H1 (cell line): Measurements from ENCODE around the gene SLC26A11. TPM values are rescaled to one million over a fixed set of nuclear protein-coding genes. Genes with fewer than 3 reads are reported as not detected.
A peak's percentile ranks its signal among the peaks of the same experiment; 100 is the strongest.

ENCODE experiments used
- CTCF ChIA-PET: fragments of 300-600 bp; sonication (Branson Sonifier 250); formaldehyde crosslinking; loops from one replicate; lab custom pipeline; 2021; ENCODE audit not compliant: partially characterized antibody; lab: Charles Lee
- POLR2A ChIA-PET: fragments of 300-600 bp; sonication (Branson Sonifier 250); formaldehyde crosslinking; loops from one replicate; lab custom pipeline; 2021; ENCODE audit warnings: inconsistent platforms; ENCODE audit not compliant: partially characterized antibody; lab: Charles Lee
- DNase-seq, 2 experiments: peaks; one replicate each; pipeline versions ENCODE4 v3.0.0 to v3.0.0-alpha.2; 2010 to 2022; ENCODE audit warnings: low spot score in 2 of 2, low read depth in 1 of 2, mixed read lengths in 1 of 2
- FAIRE-seq: peaks from 2 replicates; lab custom pipeline; 2011; peaks lifted over from hg19 to GRCh38; lab: Jason Lieb, UNC
- H2AFZ ChIP-seq: 2 replicates; pipeline ENCODE4 v1.8.1; 2012; ENCODE audit warnings: low read length, inconsistent platforms
- H2AK5ac ChIP-seq: 2 replicates; pipeline ENCODE4 v1.6.1; 2013; ENCODE audit warnings: low read depth, low read length
- H2BK120ac ChIP-seq: replicated peaks from 2 replicates; pipeline ENCODE3; 2013; ENCODE audit warnings: low read depth, low read length, inconsistent platforms
- H2BK12ac ChIP-seq: 2 replicates; pipeline ENCODE4 v1.6.1; 2013; ENCODE audit warnings: low read depth, low read length
- H2BK15ac ChIP-seq: 2 replicates; pipeline ENCODE4 v1.6.1; 2013; ENCODE audit warnings: low read length
- H2BK20ac ChIP-seq: 2 replicates; pipeline ENCODE4 v1.6.1; 2013; ENCODE audit warnings: low read length
- H2BK5ac ChIP-seq: 2 replicates; pipeline ENCODE4 v1.6.1; 2013; ENCODE audit warnings: low read depth, low read length
- H3K14ac ChIP-seq: 2 replicates; pipeline ENCODE4 v1.6.1; 2013; ENCODE audit warnings: inconsistent platforms; ENCODE audit not compliant: insufficient read length
- H3K18ac ChIP-seq: 2 replicates; pipeline ENCODE4 v1.6.1; 2013; ENCODE audit warnings: low read length; ENCODE audit errors: extremely low read depth
- H3K23ac ChIP-seq: 2 replicates; pipeline ENCODE4 v1.6.1; 2013; ENCODE audit warnings: inconsistent platforms; ENCODE audit not compliant: insufficient read length
- H3K23me2 ChIP-seq: 2 replicates; pipeline ENCODE4 v1.6.1; 2013; ENCODE audit warnings: low read depth, low read length
- H3K27ac ChIP-seq: 2 replicates; pipeline ENCODE4 v1.6.1; 2011; ENCODE audit warnings: low read depth, low read length, inconsistent platforms
- H3K27me3 ChIP-seq, 4 experiments: replicated peaks in 1 of 4; 1 replicate in 1 of 4; 2 replicates in 3 of 4; pipeline versions ENCODE4 v1.6.1 to v1.8.1; 2011 to 2013; ENCODE audit warnings: low read length in 3 of 4, mild to moderate bottlenecking in 3 of 4, inconsistent platforms in 2 of 4, mixed read lengths in 2 of 4, moderate library complexity in 1 of 4; ENCODE audit not compliant: control insufficient read depth in 3 of 4, insufficient read depth in 3 of 4; ENCODE audit errors: extremely low read depth in 1 of 4
- H3K36me3 ChIP-seq, 4 experiments: 2 replicates each; pipeline versions ENCODE4 v1.6.1 to v1.8.1; 2011 to 2013; ENCODE audit warnings: mild to moderate bottlenecking in 4 of 4, low read length in 3 of 4, moderate library complexity in 2 of 4, control low read depth in 1 of 4, inconsistent platforms in 1 of 4; ENCODE audit not compliant: insufficient read depth in 4 of 4, control insufficient read depth in 2 of 4
- H3K4ac ChIP-seq: replicated peaks from 2 replicates; pipeline ENCODE3; 2013; ENCODE audit warnings: low read length, low read depth, mixed read lengths, inconsistent platforms; ENCODE audit not compliant: insufficient read length
- H3K4me1 ChIP-seq, 4 experiments: replicated peaks in 1 of 4; 1 replicate in 1 of 4; 2 replicates in 3 of 4; pipeline versions ENCODE4 v1.6.1 to v1.8.1; 2011 to 2013; ENCODE audit warnings: low read length in 3 of 4, inconsistent platforms in 2 of 4, mixed read lengths in 1 of 4; ENCODE audit not compliant: insufficient read depth in 4 of 4, control insufficient read depth in 3 of 4
- H3K4me2 ChIP-seq, 2 experiments: 2 replicates each; pipeline versions ENCODE4 v1.6.1 to v1.8.1; 2011 to 2013; ENCODE audit warnings: low read depth in 2 of 2, low read length in 2 of 2, control low read depth in 1 of 2, inconsistent platforms in 1 of 2, mild to moderate bottlenecking in 1 of 2; ENCODE audit not compliant: insufficient read depth in 1 of 2
- H3K4me3 ChIP-seq, 4 experiments: fragments of 200-600, 300-600 bp in 1 of 4; sonication (generic), shearing (Covaris generic), sonication (Bioruptor Twin) in 1 of 4; 2 replicates each; pipeline versions ENCODE4 v1.5.1 to v1.8.1; 2011 to 2016; ENCODE audit warnings: low read length in 4 of 4, low read depth in 3 of 4, control low read depth in 2 of 4, inconsistent platforms in 2 of 4, mild to moderate bottlenecking in 2 of 4, mixed read lengths in 1 of 4, moderate library complexity in 1 of 4; ENCODE audit not compliant: insufficient read depth in 2 of 4; ENCODE audit errors: extremely low read depth in 1 of 4
- H3K56ac ChIP-seq: replicated peaks from 2 replicates; pipeline ENCODE3; 2013; ENCODE audit warnings: low read depth, mild to moderate bottlenecking, mixed read lengths, low read length, inconsistent platforms; ENCODE audit not compliant: insufficient read length
- H3K79me1 ChIP-seq: 2 replicates; pipeline ENCODE4 v1.6.1; 2013; ENCODE audit warnings: low read depth, low read length, control low read depth
- H3K79me2 ChIP-seq, 2 experiments: 2 replicates each; pipeline versions ENCODE4 v1.6.1 to v1.8.1; 2012 to 2013; ENCODE audit warnings: low read length in 2 of 2, mild to moderate bottlenecking in 2 of 2, inconsistent platforms in 1 of 2; ENCODE audit not compliant: insufficient read depth in 2 of 2, control insufficient read depth in 1 of 2
- H3K9ac ChIP-seq, 4 experiments: replicated peaks in 1 of 4; 1 replicate in 1 of 4; 2 replicates in 3 of 4; pipeline versions ENCODE4 v1.6.1 to v1.8.1; 2011 to 2013; ENCODE audit warnings: low read depth in 3 of 4, low read length in 3 of 4, control low read depth in 2 of 4, mild to moderate bottlenecking in 2 of 4, moderate library complexity in 2 of 4, inconsistent platforms in 1 of 4; ENCODE audit errors: extremely low read depth in 1 of 4
- H3K9me3 ChIP-seq, 2 experiments: 2 replicates each; pipeline versions ENCODE4 v1.6.1 to v1.8.1; 2012 to 2013; ENCODE audit warnings: mild to moderate bottlenecking in 2 of 2, moderate library complexity in 2 of 2, control low read depth in 1 of 2, inconsistent platforms in 1 of 2, low read depth in 1 of 2, low read length in 1 of 2, mixed read lengths in 1 of 2; ENCODE audit not compliant: insufficient read depth in 2 of 2
- H4K20me1 ChIP-seq, 2 experiments: replicated peaks in 1 of 2; 2 replicates each; pipeline versions ENCODE3 to v1.8.1; 2011 to 2013; ENCODE audit warnings: inconsistent platforms in 2 of 2, low read length in 2 of 2, mild to moderate bottlenecking in 1 of 2; ENCODE audit not compliant: insufficient read depth in 2 of 2, control insufficient read depth in 1 of 2
- H4K5ac ChIP-seq: 2 replicates; pipeline ENCODE4 v1.6.1; 2013; ENCODE audit warnings: low read length, low read depth, mixed read lengths, inconsistent platforms; ENCODE audit not compliant: insufficient read length
- H4K8ac ChIP-seq: 2 replicates; pipeline ENCODE4 v1.8.0; 2013; ENCODE audit warnings: mild to moderate bottlenecking, moderate library complexity, low read length, inconsistent platforms; ENCODE audit not compliant: insufficient read depth; ENCODE audit errors: extremely low read depth
- H4K91ac ChIP-seq: replicated peaks from 2 replicates; pipeline ENCODE3; 2013; ENCODE audit warnings: low read length, mixed read lengths, inconsistent platforms; ENCODE audit not compliant: insufficient read length
- ATF3 ChIP-seq: IDR thresholded peaks from 2 replicates; pipeline ENCODE4 v1.6.1; 2011; ENCODE audit warnings: low read depth, mild to moderate bottlenecking, low read length; ENCODE audit not compliant: insufficient read depth
- BACH1 ChIP-seq: IDR thresholded peaks from 2 replicates; pipeline ENCODE4 v1.6.1; 2012; ENCODE audit warnings: low read length, improper control_type of control experiment
- CBX8 ChIP-seq: fragments of 300-800, 300-1000 bp; sonication (generic); IDR thresholded peaks from 2 replicates; pipeline ENCODE4 v1.7.1; 2016; ENCODE audit warnings: low read depth, low read length, borderline replicate concordance
- GTF2F1 ChIP-seq: IDR thresholded peaks from 2 replicates; pipeline ENCODE4 v1.6.1; 2012; ENCODE audit warnings: low read depth, low read length, improper control_type of control experiment, borderline replicate concordance
- SIRT6 ChIP-seq: IDR thresholded peaks from one replicate; pipeline ENCODE4 v1.7.1; 2012; ENCODE audit warnings: low read length, inconsistent platforms
- SP2 ChIP-seq: IDR thresholded peaks from 2 replicates; pipeline ENCODE4 v1.6.1; 2012; ENCODE audit warnings: mild to moderate bottlenecking, low read length, inconsistent platforms
- SUZ12 ChIP-seq: fragments of 200-600 bp; sonication (generic); IDR thresholded peaks from 2 replicates; pipeline ENCODE4 v1.6.1; 2012; ENCODE audit warnings: mild to moderate bottlenecking, inconsistent platforms, low read length, moderate library complexity, mixed read lengths
- TAF7 ChIP-seq: optimal IDR thresholded peaks from 2 replicates; pipeline ENCODE3; 2011; ENCODE audit warnings: low read depth, mild to moderate bottlenecking, inconsistent platforms, low read length, moderate library complexity, borderline replicate concordance
- TBP ChIP-seq: IDR thresholded peaks from 2 replicates; pipeline ENCODE4 v1.6.1; 2011; ENCODE audit warnings: low read depth, low read length, improper control_type of control experiment
- WGBS, 2 experiments: shearing (Covaris generic) in 1 of 2; methylation state at CpG; one replicate each; pipeline versions ENCODE4 v1.1.6 to v1.1.7; 2013 to 2015; ENCODE audit warnings: low lambda C conversion rate in 2 of 2, mixed read lengths in 2 of 2, inconsistent platforms in 1 of 2, low coverage in 1 of 2, missing lambda C conversion rate in 1 of 2; ENCODE audit not compliant: insufficient replicate concordance in 2 of 2, insufficient coverage in 1 of 2, insufficient read length in 1 of 2; ENCODE audit errors: extremely low coverage in 1 of 2, missing lambda C conversion rate in 1 of 2; 5-methylcytosine and 5-hydroxymethylcytosine counted together
- polyA plus RNA-seq, 7 experiments: library from polyadenylated mRNA; depleted of rRNA in 3 of 7; stranded (reverse) in 5 of 7; unstranded in 2 of 7; fragments of >200 nt in 5 of 7; fragments of 200-250 nt in 2 of 7; gene quantifications; 1 replicate in 5 of 7; 2 replicates in 1 of 7; 4 replicates in 1 of 7; pipeline versions ENCODE4 v1.2.1 to v1.2.3, GENCODE V29; 2011 to 2013; ENCODE audit warnings: missing spikeins in 2 of 7, mixed read lengths in 2 of 7
- total RNA-seq: library from RNA; stranded (reverse); fragmentation: NEBNext Ultra II Directional; extraction: Animal tissue kit (Norgen Biotek cat#: 25700); gene quantifications from 2 replicates; pipeline ENCODE4 v1.2.1, GENCODE V29; 2021

The SLC26A11 gene
- total and polyA plus RNA-seq, 2 of the 8 experiments (the other 6 are each of a cell fraction or from before 2014, with no cell fraction given): 15.5 to 25.9 TPM

DNA sequence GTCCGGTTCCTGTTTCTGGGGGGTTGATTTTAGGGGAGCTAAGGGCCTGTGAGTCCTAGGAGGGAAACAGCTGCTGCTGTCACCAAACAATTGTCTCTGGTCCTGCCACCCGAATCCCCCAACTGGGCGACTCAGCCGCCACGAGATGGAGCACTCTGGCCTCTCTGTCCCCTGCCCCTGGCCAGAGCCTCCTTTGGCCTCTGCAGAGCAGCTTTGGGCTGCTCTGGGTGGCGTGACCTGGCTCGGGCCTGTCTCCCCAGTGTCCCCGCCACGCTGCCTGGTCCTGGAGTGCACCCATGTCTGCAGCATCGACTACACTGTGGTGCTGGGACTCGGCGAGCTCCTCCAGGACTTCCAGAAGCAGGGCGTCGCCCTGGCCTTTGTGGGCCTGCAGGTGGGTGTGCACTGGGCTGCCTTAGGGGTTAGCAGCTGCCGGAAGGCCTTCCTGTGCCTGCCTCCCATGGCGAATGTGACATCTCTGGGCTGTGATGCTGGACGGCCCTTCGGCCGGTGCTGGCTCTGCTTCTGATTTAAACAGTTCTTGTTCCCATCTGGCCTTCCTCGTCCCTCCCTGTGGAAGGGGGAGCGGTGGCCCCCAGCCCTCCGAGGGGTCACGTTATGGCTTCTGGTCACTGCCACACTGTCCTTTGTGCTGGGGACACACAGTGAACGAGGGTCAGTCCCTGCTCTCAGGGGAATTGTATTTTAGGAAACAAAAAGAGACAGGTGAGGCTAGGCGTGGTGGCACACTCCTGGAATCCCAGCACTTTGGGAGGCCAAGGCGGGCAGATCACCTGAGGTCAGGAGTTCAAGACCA, 28.9 kb downstream of the SLC26A11 start:
- Histone ChIP-seq H4K20me1 (peaks cover 0 to 3% of the 10 kb centered on the region in 2 experiments), H3K79me1 (no peaks in the 10 kb centered on the region), H2BK12ac (no peak overlapping the region), H4K91ac (no peak overlapping the region), H3K4me3 (no peak overlapping the region), H3K23me2 (no peaks in the 10 kb centered on the region), H3K4me1 (peaks cover 0 to 5% (median 0%) of the 10 kb centered on the region in 4 experiments; a peak in 1 of 7 replicates), H3K56ac (no peak overlapping the region), H2AK5ac (no peak overlapping the region), H3K27me3 (no peaks in the 10 kb centered on the region), H2BK15ac (no peak overlapping the region), H2AFZ (no peak overlapping the region), H4K8ac (no peak overlapping the region), H3K4ac (no peak overlapping the region), H3K9ac (no peak overlapping the region), H3K14ac (no peak overlapping the region), H2BK5ac (peak overlapping the region; percentile 21), H2BK120ac (no peak overlapping the region), H3K18ac (no peak overlapping the region), H3K9me3 (no peaks in the 10 kb centered on the region; a peak in 1 of 4 replicates), H2BK20ac (no peak overlapping the region), H3K79me2 (no peaks in the 10 kb centered on the region), H3K27ac (no peak overlapping the region), H3K23ac (no peak overlapping the region), H3K36me3 (peaks cover 0 to 8% (median 2%) of the 10 kb centered on the region in 4 experiments; a peak in 3 of 8 replicates), H3K4me2 (no peak overlapping the region), H4K5ac (no peak overlapping the region)
- DNase-seq: no peak
- WGBS, 2 experiments: 90% methylated on average over 26 of the region's 26 CpGs; no CpG with 5 or more reads in 1 of the 2 experiments
- TF ChIP-seq TAF7: no peak
- no peak for TF ChIP-seq BACH1
- TF ChIP-seq TBP: no peak
- TF ChIP-seq SP2: no peak
- no peak for TF ChIP-seq CBX8
- no peak for TF ChIP-seq ATF3
- TF ChIP-seq GTF2F1: no peak
- no peak for TF ChIP-seq SIRT6
- no peak for TF ChIP-seq SUZ12
- CTCF ChIA-PET: interaction anchor here (0.6 to 2.4 kb wide), 5 partner anchors 19 to 241 kb away, joined by 3 to 10 read pairs (median 3); no protein-coding TSS in a partner anchor
- POLR2A ChIA-PET: interaction anchor here (1.6 kb wide), 1 partner anchor 21 kb away, joined by 5 read pairs; no protein-coding TSS in a partner anchor
- no peak for FAIRE-seq
